ENCODE data around the gene ILDR1.
"Not testable (repeated sequence)": the region's sequence is repeated elsewhere in the genome, so short reads cannot be mapped to it uniquely, and the experiment has no call there.

Gene ILDR1

DNA sequence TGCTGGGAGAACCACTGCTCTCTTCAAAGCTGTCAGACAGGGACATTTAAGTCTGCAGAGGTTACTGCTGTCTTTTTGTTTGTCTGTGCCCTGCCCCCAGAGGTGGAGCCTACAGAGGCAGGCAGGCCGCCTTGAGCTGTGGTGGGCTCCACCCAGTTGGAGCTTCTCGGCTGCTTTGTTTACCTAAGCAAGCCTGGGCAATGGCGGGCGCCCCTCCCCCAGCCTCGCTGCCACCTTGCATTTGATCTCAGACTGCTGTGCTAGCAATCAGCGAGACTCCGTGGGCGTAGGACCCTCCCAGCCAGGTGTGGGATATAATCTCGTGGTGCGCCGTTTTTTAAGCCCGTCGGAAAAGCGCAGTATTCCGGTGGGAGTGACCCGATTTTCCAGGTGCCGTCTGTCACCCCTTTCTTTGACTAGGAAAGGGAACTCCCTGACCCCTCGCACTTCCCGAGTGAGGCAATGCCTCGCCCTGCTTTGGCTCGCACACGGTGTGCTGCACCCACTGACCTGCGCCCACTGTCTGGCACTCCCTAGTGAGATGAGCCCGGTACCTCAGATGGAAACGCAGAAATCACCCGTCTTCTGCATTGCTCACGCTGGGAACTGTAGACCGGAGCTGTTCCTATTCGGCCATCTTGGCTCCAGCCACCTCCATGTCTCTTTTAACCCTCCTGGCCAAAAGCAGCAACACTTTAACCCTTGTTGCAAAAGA lies 83.7 kb downstream of the ILDR1 start:
- DNase-seq: not testable (repeated sequence)

Measured in stimulated activated CD4-positive, alpha-beta T cell treated with anti-CD3 and anti-CD28 coated beads, Interleukin-15, amount 100 ng/mL, for 24 hours (primary cell).